Fibroblast of lung (primary cell): ENCODE measurements around the gene ZFP64. TPM values are rescaled to one million over a fixed set of nuclear protein-coding genes. Genes with fewer than 3 reads are reported as not detected.
A peak's percentile ranks its signal among the peaks of the same experiment; 100 is the strongest.

ENCODE experiments used
- DNase-seq, 2 donors: peaks; one replicate each; pipeline versions ENCODE4 v3.0.0 to v3.0.0-alpha.2; 2010; ENCODE audit warnings: low read depth in 2 of 2
- H2AFZ ChIP-seq: 2 replicates; pipeline ENCODE4 v1.5.1; 2012; ENCODE audit warnings: low read length, control low read depth, inconsistent platforms
- H3K27ac ChIP-seq: 2 replicates; pipeline ENCODE4 v1.5.1; 2011; ENCODE audit warnings: low read length, control low read depth; ENCODE audit not compliant: insufficient read depth
- H3K27me3 ChIP-seq: 2 replicates; pipeline ENCODE4 v1.5.1; 2011; ENCODE audit warnings: mild to moderate bottlenecking, low read length; ENCODE audit not compliant: control insufficient read depth, insufficient read depth
- H3K36me3 ChIP-seq: 2 replicates; pipeline ENCODE4 v1.5.1; 2011; ENCODE audit warnings: low read length; ENCODE audit not compliant: control insufficient read depth, insufficient read depth
- H3K4me1 ChIP-seq: 2 replicates; pipeline ENCODE4 v1.5.1; 2011; ENCODE audit warnings: low read length; ENCODE audit not compliant: control insufficient read depth, insufficient read depth; ENCODE audit errors: extremely low read depth
- H3K4me2 ChIP-seq: 2 replicates; pipeline ENCODE4 v1.5.1; 2011; ENCODE audit warnings: low read length, control low read depth; ENCODE audit not compliant: insufficient read depth; ENCODE audit errors: extremely low read depth
- H3K4me3 ChIP-seq, 4 experiments: fragments of 200-600 bp in 1 of 4; sonication (generic) in 1 of 4; replicated peaks in 1 of 4; 2 replicates each; pipeline ENCODE4 v1.5.1; 2011 to 2016; ENCODE audit warnings: low read length in 4 of 4, low read depth in 3 of 4, mild to moderate bottlenecking in 3 of 4, control low read depth in 2 of 4, inconsistent platforms in 1 of 4, mixed read lengths in 1 of 4; ENCODE audit not compliant: insufficient read depth in 1 of 4; ENCODE audit errors: control extremely low read depth in 1 of 4
- H3K79me2 ChIP-seq: 2 replicates; pipeline ENCODE4 v1.5.1; 2012; ENCODE audit warnings: mild to moderate bottlenecking, low read length, inconsistent platforms; ENCODE audit not compliant: control insufficient read depth, insufficient read depth
- H3K9ac ChIP-seq: 2 replicates; pipeline ENCODE4 v1.5.1; 2011; ENCODE audit warnings: mild to moderate bottlenecking, low read length, control low read depth; ENCODE audit not compliant: insufficient read depth
- H3K9me3 ChIP-seq: 2 replicates; pipeline ENCODE4 v1.5.1; 2012; ENCODE audit warnings: low read depth, low read length; ENCODE audit not compliant: control insufficient read depth, insufficient read depth
- H4K20me1 ChIP-seq: 2 replicates; pipeline ENCODE4 v1.5.1; 2011; ENCODE audit warnings: low read length; ENCODE audit not compliant: control insufficient read depth, insufficient read depth; ENCODE audit errors: extremely low read depth
- EZH2 ChIP-seq: IDR thresholded peaks from 2 replicates; pipeline ENCODE4 v1.5.1; 2012; ENCODE audit warnings: low read length, control low read depth, mild to moderate bottlenecking; ENCODE audit errors: missing control alignments
- polyA plus RNA-seq, 2 donors: library from polyadenylated mRNA; depleted of rRNA in 1 of 2; stranded (reverse) in 1 of 2; unstranded in 1 of 2; fragments of >200 nt; gene quantifications; 2 replicates each; pipeline ENCODE4 v1.2.1, GENCODE V29; 2011 to 2012; ENCODE audit warnings: missing spikeins in 1 of 2
- total RNA-seq: library from RNA; depleted of rRNA; stranded (reverse); fragments of >200 nt; gene quantifications from 2 replicates; pipeline ENCODE4 v1.2.1, GENCODE V29; 2014
- TF ChIP-seq, protein P1 (sequence below), 2 donors: IDR thresholded peaks in 1 of 2; conservative IDR thresholded peaks in 1 of 2; 1 replicate in 1 of 2; 2 replicates in 1 of 2; pipeline ENCODE4 v1.5.1; 2011 to 2012; ENCODE audit warnings: low read length in 2 of 2, control low read depth in 1 of 2, inconsistent platforms in 1 of 2, low read depth in 1 of 2, mild to moderate bottlenecking in 1 of 2

ZFP64 gene
- total and polyA plus RNA-seq, 2 donors (not counting 1 experiment from before 2014, with no cell fraction given), result 14.7 to 15.0 TPM

DNA sequence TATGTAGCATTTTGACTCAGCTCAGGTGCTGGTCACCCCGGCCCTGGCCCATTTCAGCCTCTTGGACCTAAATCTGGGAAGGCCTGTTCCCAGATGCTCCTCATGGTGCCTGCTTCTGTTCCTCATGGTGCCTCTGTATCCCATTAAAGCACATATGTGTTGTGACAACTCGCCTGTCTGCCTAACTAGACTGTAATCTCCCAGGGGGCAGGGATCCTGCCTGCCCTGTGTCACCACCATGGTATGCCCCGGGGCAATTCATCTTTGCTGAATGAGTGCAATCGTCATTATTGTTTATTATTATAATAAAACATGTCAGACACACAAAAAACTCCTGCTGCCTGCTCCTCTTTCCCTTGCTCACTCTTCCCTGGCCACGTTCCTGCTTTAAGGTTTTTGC lies 62.0 kb downstream of the ZFP64 start:
- Histone ChIP-seq H2AFZ (no peak overlapping the region), H3K9me3 (no peaks in the 10 kb centered on the region), H3K4me3 (no peak overlapping the region)

GRCh38 chr20:52127309-52127708 lies 64.3 kb downstream of the ZFP64 start:
- Histone ChIP-seq H3K79me2 (no peaks in the 10 kb centered on the region), H2AFZ (no peak overlapping the region), H3K4me1 (no peaks in the 10 kb centered on the region), H4K20me1 (no peaks in the 10 kb centered on the region), H3K4me3 (no peak overlapping the region), H3K9ac (no peak overlapping the region), H3K4me2 (no peak overlapping the region), H3K36me3 (no peaks in the 10 kb centered on the region), H3K27me3 (no peaks in the 10 kb centered on the region), H3K27ac (no peak overlapping the region), H3K9me3 (no peaks in the 10 kb centered on the region)
- TF ChIP-seq, protein P1, sequence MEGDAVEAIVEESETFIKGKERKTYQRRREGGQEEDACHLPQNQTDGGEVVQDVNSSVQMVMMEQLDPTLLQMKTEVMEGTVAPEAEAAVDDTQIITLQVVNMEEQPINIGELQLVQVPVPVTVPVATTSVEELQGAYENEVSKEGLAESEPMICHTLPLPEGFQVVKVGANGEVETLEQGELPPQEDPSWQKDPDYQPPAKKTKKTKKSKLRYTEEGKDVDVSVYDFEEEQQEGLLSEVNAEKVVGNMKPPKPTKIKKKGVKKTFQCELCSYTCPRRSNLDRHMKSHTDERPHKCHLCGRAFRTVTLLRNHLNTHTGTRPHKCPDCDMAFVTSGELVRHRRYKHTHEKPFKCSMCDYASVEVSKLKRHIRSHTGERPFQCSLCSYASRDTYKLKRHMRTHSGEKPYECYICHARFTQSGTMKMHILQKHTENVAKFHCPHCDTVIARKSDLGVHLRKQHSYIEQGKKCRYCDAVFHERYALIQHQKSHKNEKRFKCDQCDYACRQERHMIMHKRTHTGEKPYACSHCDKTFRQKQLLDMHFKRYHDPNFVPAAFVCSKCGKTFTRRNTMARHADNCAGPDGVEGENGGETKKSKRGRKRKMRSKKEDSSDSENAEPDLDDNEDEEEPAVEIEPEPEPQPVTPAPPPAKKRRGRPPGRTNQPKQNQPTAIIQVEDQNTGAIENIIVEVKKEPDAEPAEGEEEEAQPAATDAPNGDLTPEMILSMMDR (conservative IDR thresholded peaks at IDR 0.05 in 1 of 2, IDR thresholded peaks at IDR 0.05 in 1 of 2; ENCODE audit: low read depth in 1 of 2, low read length in 2 of 2), result no peak
- TF ChIP-seq EZH2, result no peak
- DNase-seq, result no peak

More for the DNA sequence above, 62.0 kb downstream of the ZFP64 start:
- Histone ChIP-seq H3K79me2 (no peaks in the 10 kb centered on the region), H3K4me1 (no peaks in the 10 kb centered on the region), H3K9ac (no peak overlapping the region), H3K27ac (no peak overlapping the region), H3K4me2 (no peak overlapping the region), H3K27me3 (no peaks in the 10 kb centered on the region), H3K36me3 (no peaks in the 10 kb centered on the region), H4K20me1 (no peaks in the 10 kb centered on the region)
- no peak for TF ChIP-seq EZH2
- TF ChIP-seq, protein P1 (conservative IDR thresholded peaks at IDR 0.05 in 1 of 2, IDR thresholded peaks at IDR 0.05 in 1 of 2; ENCODE audit: low read depth in 1 of 2, low read length in 2 of 2), result no peak
- DNase-seq, result peak in 1 of 2 donors; percentile 20

- Histone ChIP-seq H3K9ac (no peak overlapping the region), H3K79me2 (no peaks in the 10 kb centered on the region), H3K4me3 (no peak overlapping the region), H2AFZ (no peak overlapping the region), H3K36me3 (no peaks in the 10 kb centered on the region), H3K4me1 (no peaks in the 10 kb centered on the region), H3K4me2 (no peak overlapping the region), H3K27ac (no peak overlapping the region), H3K27me3 (no peaks in the 10 kb centered on the region), H3K9me3 (no peaks in the 10 kb centered on the region), H4K20me1 (no peaks in the 10 kb centered on the region)
- no peak for DNase-seq
- TF ChIP-seq, protein P1 (conservative IDR thresholded peaks at IDR 0.05 in 1 of 2, IDR thresholded peaks at IDR 0.05 in 1 of 2; ENCODE audit: low read depth in 1 of 2, low read length in 2 of 2), result no peak
- no peak for TF ChIP-seq EZH2
Observed at GRCh38 chr20:52124821-52125220, 66.8 kb downstream of the ZFP64 start.
